Kidney (tissue), 14 donors: ENCODE data around the gene IL17A. TPM values are rescaled to one million over a fixed set of nuclear protein-coding genes. Genes with fewer than 3 reads are reported as not detected.

Experiments
- DNase-seq, 5 donors: peaks; one replicate each; pipeline ENCODE4 v3.0.0-alpha.2; 2013 to 2020
- FAIRE-seq: peaks from 2 replicates; lab custom pipeline; 2012; peaks lifted over from hg19 to GRCh38; lab: Jason Lieb, UNC
- H3K27ac ChIP-seq, 2 donors: one replicate each; pipeline ENCODE4 v1.7.0; 2013; ENCODE audit warnings: low read depth in 2 of 2, low read length in 2 of 2, inconsistent platforms in 1 of 2
- H3K27me3 ChIP-seq: one replicate; pipeline ENCODE4 v1.7.1; 2013; ENCODE audit warnings: low read length, inconsistent platforms; ENCODE audit not compliant: control insufficient read depth, insufficient read depth
- H3K36me3 ChIP-seq, 3 donors: one replicate each; pipeline versions ENCODE4 v1.7.0 to v1.7.1; 2013; ENCODE audit warnings: low read length in 3 of 3, control low read depth in 1 of 3, inconsistent platforms in 1 of 3; ENCODE audit not compliant: insufficient read depth in 3 of 3, control insufficient read depth in 2 of 3
- H3K4me1 ChIP-seq, 3 donors: one replicate each; pipeline versions ENCODE4 v1.7.0 to v1.7.1; 2013; ENCODE audit warnings: low read length in 3 of 3, inconsistent platforms in 1 of 3, low read depth in 1 of 3; ENCODE audit not compliant: control insufficient read depth in 2 of 3, insufficient read depth in 2 of 3
- H3K4me3 ChIP-seq, 3 donors: one replicate each; pipeline versions ENCODE4 v1.7.0 to v1.8.1; 2013; ENCODE audit warnings: low read length in 3 of 3, control low read depth in 1 of 3, inconsistent platforms in 1 of 3
- H3K9ac ChIP-seq, 3 donors: one replicate each; pipeline versions ENCODE4 v1.7.0 to v1.7.1; 2013; ENCODE audit warnings: low read length in 3 of 3, control low read depth in 1 of 3, inconsistent platforms in 1 of 3
- H3K9me3 ChIP-seq, 3 donors: one replicate each; pipeline versions ENCODE4 v1.7.0 to v1.7.1; 2013; ENCODE audit warnings: low read length in 3 of 3, control low read depth in 1 of 3, inconsistent platforms in 1 of 3; ENCODE audit not compliant: control insufficient read depth in 2 of 3, insufficient read depth in 1 of 3
- intact Hi-C: fragments of 100-400 bp; cut with DNase I; formaldehyde crosslinking; loops from one replicate; pipeline ENCODE4 v1.11.1; 2022
- polyA plus RNA-seq: library from polyadenylated mRNA; stranded (reverse); fragments of 350-450 nt; fragmentation: Illumina TruSeq; extraction: RNeasy Lipid Tissue Mini Kit (QIAGEN cat#74804); gene quantifications from one replicate; pipeline ENCODE4 v1.2.3, GENCODE V29; 2014; ENCODE audit warnings: low read depth, low replicate concordance; ENCODE audit not compliant: insufficient read depth
- total RNA-seq: library from RNA; stranded (reverse); fragmentation: NEBNext Ultra II Directional; extraction: Animal tissue kit (Norgen Biotek cat#: 25700); gene quantifications from one replicate; pipeline ENCODE4 v1.2.1, GENCODE V29; 2021
- TF ChIP-seq, protein P1 (sequence below): IDR thresholded peaks from 3 replicates; pipeline ENCODE4 v1.5.1; 2012; ENCODE audit warnings: mild to moderate bottlenecking, moderate library complexity, borderline replicate concordance; ENCODE audit not compliant: insufficient read depth; ENCODE audit errors: extremely low read depth
- donor health status: control.
- donor health status: control.
- donor health status: control.
- donor health status: control.
- donor health status: control.
- donor health status: DM: yes; HTN: yes; CAD: no.
- donor health status: Normal renal cell carcinoma (clear cell type).

IL17A gene
- total and polyA plus RNA-seq, 2 donors from 2014 or later = not detected

- no peaks in the 10 kb centered on the region for H3K36me3 ChIP-seq
- no peak overlapping the region for H3K4me3 ChIP-seq
- no peak overlapping the region for H3K9ac ChIP-seq
- H3K9me3 ChIP-seq = peaks cover 0 to 8% (median 0%) of the 10 kb centered on the region in 3 donors
- H3K27me3 ChIP-seq = no peaks in the 10 kb centered on the region
- no peak for DNase-seq
- TF ChIP-seq, protein P1, sequence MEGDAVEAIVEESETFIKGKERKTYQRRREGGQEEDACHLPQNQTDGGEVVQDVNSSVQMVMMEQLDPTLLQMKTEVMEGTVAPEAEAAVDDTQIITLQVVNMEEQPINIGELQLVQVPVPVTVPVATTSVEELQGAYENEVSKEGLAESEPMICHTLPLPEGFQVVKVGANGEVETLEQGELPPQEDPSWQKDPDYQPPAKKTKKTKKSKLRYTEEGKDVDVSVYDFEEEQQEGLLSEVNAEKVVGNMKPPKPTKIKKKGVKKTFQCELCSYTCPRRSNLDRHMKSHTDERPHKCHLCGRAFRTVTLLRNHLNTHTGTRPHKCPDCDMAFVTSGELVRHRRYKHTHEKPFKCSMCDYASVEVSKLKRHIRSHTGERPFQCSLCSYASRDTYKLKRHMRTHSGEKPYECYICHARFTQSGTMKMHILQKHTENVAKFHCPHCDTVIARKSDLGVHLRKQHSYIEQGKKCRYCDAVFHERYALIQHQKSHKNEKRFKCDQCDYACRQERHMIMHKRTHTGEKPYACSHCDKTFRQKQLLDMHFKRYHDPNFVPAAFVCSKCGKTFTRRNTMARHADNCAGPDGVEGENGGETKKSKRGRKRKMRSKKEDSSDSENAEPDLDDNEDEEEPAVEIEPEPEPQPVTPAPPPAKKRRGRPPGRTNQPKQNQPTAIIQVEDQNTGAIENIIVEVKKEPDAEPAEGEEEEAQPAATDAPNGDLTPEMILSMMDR = no peak
- no peaks in the 10 kb centered on the region for H3K4me1 ChIP-seq
- intact Hi-C loops = no loop called here
- no peak overlapping the region for H3K27ac ChIP-seq
- no peak for FAIRE-seq
These were observed 14.9 kb downstream of the IL17A start for GRCh38 chr6:52201046-52201445.

GRCh38 chr6:52201493-52201892 lies 15.3 kb downstream of the IL17A start:
- intact Hi-C loops = no loop called here
- Histone ChIP-seq H3K4me3 (no peak overlapping the region), H3K36me3 (no peaks in the 10 kb centered on the region), H3K9ac (no peak overlapping the region), H3K27me3 (no peaks in the 10 kb centered on the region), H3K27ac (no peak overlapping the region), H3K4me1 (no peaks in the 10 kb centered on the region), H3K9me3 (peaks cover 0 to 8% (median 0%) of the 10 kb centered on the region in 3 donors)
- TF ChIP-seq, protein P1 = no peak
- no peak for FAIRE-seq
- DNase-seq = no peak

GRCh38 chr6:52207066-52207465 lies 20.9 kb downstream of the IL17A start:
- Histone ChIP-seq H3K27ac (no peak overlapping the region), H3K36me3 (no peaks in the 10 kb centered on the region), H3K9me3 (no peaks in the 10 kb centered on the region), H3K9ac (no peak overlapping the region), H3K4me1 (no peaks in the 10 kb centered on the region), H3K27me3 (no peaks in the 10 kb centered on the region), H3K4me3 (no peak overlapping the region)
- intact Hi-C loops = no loop called here
- TF ChIP-seq, protein P1 = no peak
- FAIRE-seq = no peak
- no peak for DNase-seq

- Histone ChIP-seq H3K4me1 (no peaks in the 10 kb centered on the region), H3K27ac (no peak overlapping the region), H3K9me3 (no peaks in the 10 kb centered on the region), H3K36me3 (no peaks in the 10 kb centered on the region), H3K27me3 (no peaks in the 10 kb centered on the region), H3K9ac (no peak overlapping the region), H3K4me3 (no peak overlapping the region)
- DNase-seq (no peak), FAIRE-seq (no peak)
- TF ChIP-seq, protein P1 = no peak
- intact Hi-C loops = no loop called here
These were observed 22.4 kb downstream of the IL17A start for GRCh38 chr6:52208612-52209011.
